Vagina (tissue), 2 donors: ENCODE data around the gene CLMP.

Experiments used
- POLR2A ChIP-seq, 2 donors: fragments of 450-650 bp; IDR thresholded peaks; one replicate each; pipeline ENCODE4 v1.6.1; 2017; ENCODE audit warnings: antibody characterized with exemption in 2 of 2, mild to moderate bottlenecking in 2 of 2, moderate library complexity in 2 of 2
- TF ChIP-seq, protein P1 (sequence below), 3 experiments: fragments of 450-650 bp in 2 of 3; fragments of 200-600 bp in 1 of 3; sonication (generic) in 1 of 3; IDR thresholded peaks; one replicate each; pipeline ENCODE4 v1.5.1; 2017 to 2019; ENCODE audit warnings: antibody characterized with exemption in 3 of 3, mild to moderate bottlenecking in 2 of 3, moderate library complexity in 2 of 3

GRCh38 chr11:123200264-123200663 is 5.2 kb upstream of the CLMP start:
- TF ChIP-seq, protein P1, sequence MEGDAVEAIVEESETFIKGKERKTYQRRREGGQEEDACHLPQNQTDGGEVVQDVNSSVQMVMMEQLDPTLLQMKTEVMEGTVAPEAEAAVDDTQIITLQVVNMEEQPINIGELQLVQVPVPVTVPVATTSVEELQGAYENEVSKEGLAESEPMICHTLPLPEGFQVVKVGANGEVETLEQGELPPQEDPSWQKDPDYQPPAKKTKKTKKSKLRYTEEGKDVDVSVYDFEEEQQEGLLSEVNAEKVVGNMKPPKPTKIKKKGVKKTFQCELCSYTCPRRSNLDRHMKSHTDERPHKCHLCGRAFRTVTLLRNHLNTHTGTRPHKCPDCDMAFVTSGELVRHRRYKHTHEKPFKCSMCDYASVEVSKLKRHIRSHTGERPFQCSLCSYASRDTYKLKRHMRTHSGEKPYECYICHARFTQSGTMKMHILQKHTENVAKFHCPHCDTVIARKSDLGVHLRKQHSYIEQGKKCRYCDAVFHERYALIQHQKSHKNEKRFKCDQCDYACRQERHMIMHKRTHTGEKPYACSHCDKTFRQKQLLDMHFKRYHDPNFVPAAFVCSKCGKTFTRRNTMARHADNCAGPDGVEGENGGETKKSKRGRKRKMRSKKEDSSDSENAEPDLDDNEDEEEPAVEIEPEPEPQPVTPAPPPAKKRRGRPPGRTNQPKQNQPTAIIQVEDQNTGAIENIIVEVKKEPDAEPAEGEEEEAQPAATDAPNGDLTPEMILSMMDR (IDR thresholded peaks at IDR 0.05): no peak
- no peak for TF ChIP-seq POLR2A (IDR thresholded peaks at IDR 0.05)
